Measurements from ENCODE around the gene B4GALT5.

Gene B4GALT5

GRCh38 chr20:49608752-49609670 is 104.7 kb downstream of the B4GALT5 start:
- FAIRE-seq (no peak), DNase-seq (ENCODE audit: low spot score) (peak; percentile 49)

- FAIRE-seq (no peak), DNase-seq (ENCODE audit: low spot score) (no peak)
Observed at GRCh38 chr20:49607568-49607967, 106.1 kb downstream of the B4GALT5 start.

- FAIRE-seq (no peak), DNase-seq (ENCODE audit: low spot score) (peak; percentile 24)
Observed at GRCh38 chr20:49603209-49603627, 110.5 kb downstream of the B4GALT5 start.

- DNase-seq (ENCODE audit: low spot score) = no peak
- no peak for FAIRE-seq
Observed at GRCh38 chr20:49602345-49603208, 111.1 kb downstream of the B4GALT5 start.

GRCh38 chr20:49601153-49601924 is 112.3 kb downstream of the B4GALT5 start:
- DNase-seq (ENCODE audit: low spot score) = no peak
- FAIRE-seq = no peak

GRCh38 chr20:49599746-49600113 is 113.9 kb downstream of the B4GALT5 start:
- no peak for FAIRE-seq
- no peak for DNase-seq (ENCODE audit: low spot score)

GRCh38 chr20:49597825-49598395 is 115.8 kb downstream of the B4GALT5 start:
- DNase-seq (ENCODE audit: low spot score) = no peak
- no peak for FAIRE-seq

- DNase-seq (ENCODE audit: low spot score) = peak; percentile 99
- FAIRE-seq = peak; percentile 80
Observed at GRCh38 chr20:49595811-49596561, 117.7 kb downstream of the B4GALT5 start.

- FAIRE-seq (no peak), DNase-seq (ENCODE audit: low spot score) (no peak)
Observed at GRCh38 chr20:49595346-49595745, 118.3 kb downstream of the B4GALT5 start.

GRCh38 chr20:49594931-49595315 is 118.8 kb downstream of the B4GALT5 start:
- DNase-seq (ENCODE audit: low spot score) = no peak
- FAIRE-seq = no peak

GRCh38 chr20:49594143-49594930 is 119.3 kb downstream of the B4GALT5 start:
- DNase-seq (ENCODE audit: low spot score) (peak; percentile 69), FAIRE-seq (no peak)

- DNase-seq (ENCODE audit: low spot score) = peak; percentile 86
- peak; percentile 28 for FAIRE-seq
Observed at GRCh38 chr20:49593466-49594142, 120.1 kb downstream of the B4GALT5 start.

- no peak for FAIRE-seq
Observed at GRCh38 chr20:49592120-49592519, 121.6 kb downstream of the B4GALT5 start.

GRCh38 chr20:49591217-49591865 is 122.3 kb downstream of the B4GALT5 start:
- DNase-seq (ENCODE audit: low spot score) (no peak), FAIRE-seq (no peak)

More at GRCh38 chr20:49592120-49592519, 121.6 kb downstream of the B4GALT5 start:
- no peak for DNase-seq (ENCODE audit: low spot score)

GRCh38 chr20:49590163-49591017 is 123.3 kb downstream of the B4GALT5 start:
- DNase-seq (ENCODE audit: low spot score) = no peak
- no peak for FAIRE-seq

GRCh38 chr20:49589747-49590146 is 123.9 kb downstream of the B4GALT5 start:
- FAIRE-seq (no peak), DNase-seq (ENCODE audit: low spot score) (no peak)

- FAIRE-seq = no peak
- DNase-seq (ENCODE audit: low spot score) = no peak
Observed at GRCh38 chr20:49587111-49587570, 126.5 kb downstream of the B4GALT5 start.
